ENCODE measurements around the gene CFAP65. TPM values are rescaled to one million over a fixed set of nuclear protein-coding genes. Genes with fewer than 3 reads are reported as not detected.

CFAP65 gene
- total RNA-seq, 1 experiment from 2014 or later: 0.52 TPM

DNA sequence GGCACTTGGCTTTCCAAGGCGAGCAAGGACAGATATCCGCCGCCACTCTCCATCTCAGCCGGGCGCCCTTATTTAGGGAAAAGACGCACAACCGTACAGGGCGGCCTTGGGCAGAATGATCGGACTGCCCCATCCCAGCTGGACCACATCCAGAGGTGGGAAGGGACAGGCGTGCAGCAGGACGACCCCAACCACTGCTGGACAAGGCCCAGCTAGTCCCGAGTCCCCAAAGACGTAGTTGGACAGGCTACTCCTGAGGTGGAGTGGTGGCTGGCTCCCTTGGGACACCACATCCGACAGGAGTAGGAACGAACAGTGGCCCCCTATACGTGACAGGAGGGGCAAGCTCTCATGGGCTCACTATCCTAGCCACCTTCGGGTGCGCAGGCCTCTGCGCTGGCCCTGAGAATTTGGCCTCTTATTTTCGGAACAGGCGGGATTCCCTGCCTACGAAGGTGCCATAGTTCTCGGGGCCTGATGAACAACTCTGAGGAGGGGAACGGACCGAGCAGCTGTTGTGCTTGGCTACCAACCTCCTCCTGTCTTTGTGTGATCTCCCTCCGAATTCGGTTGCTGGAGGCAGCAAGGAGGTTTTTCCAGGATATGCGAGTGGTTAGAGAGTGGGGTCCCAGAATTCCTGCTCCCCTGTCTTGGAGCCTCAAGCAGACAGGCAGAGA lies 58.6 kb downstream of the CFAP65 start:
- POLR2A ChIA-PET: no interaction called here
- Histone ChIP-seq H3K27me3 (ENCODE audit: insufficient read depth, low read length) (0 out of 2 replicates have a peak, but pooled peaks cover 8% of the 10 kb centered on the region), H3K4me1 (ENCODE audit: control insufficient read depth in 1 of 2, insufficient read depth in 2 of 2, low read length in 2 of 2) (peaks cover 0 to 10% of the 10 kb centered on the region in 2 experiments; a peak in 1 of 4 replicates), H3K27ac (ENCODE audit: low read depth, low read length) (no peak overlapping the region), H3K9ac (ENCODE audit: low read length) (no peak overlapping the region), H3K79me2 (ENCODE audit: insufficient read depth, low read length) (no peaks in the 10 kb centered on the region), H2AFZ (ENCODE audit: low read depth, low read length, poor library complexity, severe bottlenecking) (no peak overlapping the region), H3K9me3 (ENCODE audit: control insufficient read depth in 1 of 2, insufficient read depth in 1 of 2, low read depth in 1 of 2, low read length in 2 of 2) (no peaks in the 10 kb centered on the region), H3K9me2 (ENCODE audit: insufficient read depth) (no peaks in the 10 kb centered on the region), H3K36me3 (ENCODE audit: control insufficient read depth in 1 of 2, insufficient read depth in 2 of 2, low read length in 2 of 2) (no peaks in the 10 kb centered on the region), H3K4me3 (replicated peaks in 1 of 2; ENCODE audit: low read depth in 1 of 2, low read length in 2 of 2) (no peak overlapping the region), H4K20me1 (ENCODE audit: insufficient read depth) (no peaks in the 10 kb centered on the region), H3K4me2 (ENCODE audit: low read length) (no peak overlapping the region)
- intact Hi-C loops (cut with micrococcal nuclease): no loop called here
- ATAC-seq: no peak
- CTCF ChIA-PET: no interaction called here
- RAD21 ChIA-PET (ENCODE audit: low non-redundant PET in 1 of 2, low total read pairs in 2 of 2, uncharacterized antibody in 2 of 2, unreplicated experiment in 2 of 2): no interaction called here
- DNase-seq (ENCODE audit: low read depth, low spot score): no peak
- BruUV-seq (replicated peaks): no TSS peak
- TF ChIP-seq SP1 (IDR thresholded peaks at IDR 0.05; ENCODE audit: low read depth) (no peak), ZNF274 (IDR thresholded peaks at IDR 0.05; ENCODE audit: low read depth, low read length) (no peak)

DNA sequence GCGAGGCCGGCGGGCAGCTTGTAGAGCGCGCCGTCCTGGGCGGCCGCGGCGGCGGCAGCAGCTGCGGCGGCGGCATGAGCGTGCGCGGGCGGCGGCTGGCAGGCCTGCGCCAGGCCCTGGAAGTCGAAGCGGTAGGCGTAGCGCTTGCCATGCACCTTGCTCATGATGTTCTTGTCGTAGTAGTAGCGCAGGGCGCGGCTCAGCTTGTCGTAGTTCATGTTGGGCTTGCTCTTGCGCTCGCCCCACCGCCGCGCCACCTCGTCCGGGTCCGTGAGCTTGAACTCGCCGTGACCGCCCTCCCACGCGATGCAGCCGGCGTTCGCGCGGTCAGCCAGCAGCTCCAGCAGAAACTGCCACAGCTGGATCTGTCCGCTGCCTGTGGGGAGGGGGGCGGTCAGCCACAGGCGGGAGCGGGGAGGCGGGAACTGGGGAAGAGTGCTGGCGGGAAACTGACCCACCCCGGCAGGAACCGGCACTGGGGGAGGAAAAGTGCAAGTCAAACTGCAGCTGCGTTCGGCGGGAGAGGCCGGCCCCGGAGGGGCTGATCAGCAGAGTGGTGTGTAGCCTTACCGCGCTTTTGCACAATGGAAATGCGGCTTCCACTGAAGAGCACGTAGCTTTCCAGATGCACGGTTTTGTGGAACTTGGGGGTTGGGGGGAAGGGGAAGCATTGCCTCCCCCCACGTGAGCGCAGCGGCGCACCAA lies 59.3 kb downstream of the CFAP65 start:
- ChIA-PET CTCF (interaction anchor here (2.3 kb wide), 2 partner anchors 20 to 173 kb away, joined by 36 to 42 read pairs; no protein-coding TSS in a partner anchor), RAD21 (ENCODE audit: low non-redundant PET in 1 of 2, low total read pairs in 2 of 2, uncharacterized antibody in 2 of 2, unreplicated experiment in 2 of 2) (no interaction called here), POLR2A (no interaction called here)
- no peak for ATAC-seq
- H3K9ac ChIP-seq (ENCODE audit: low read length): no peak overlapping the region
- BruUV-seq (replicated peaks): no TSS peak
- H3K36me3 ChIP-seq (ENCODE audit: control insufficient read depth in 1 of 2, insufficient read depth in 2 of 2, low read length in 2 of 2): no peaks in the 10 kb centered on the region
- H4K20me1 ChIP-seq (ENCODE audit: insufficient read depth): no peaks in the 10 kb centered on the region
- H3K4me1 ChIP-seq (ENCODE audit: control insufficient read depth in 1 of 2, insufficient read depth in 2 of 2, low read length in 2 of 2): peaks cover 0 to 10% of the 10 kb centered on the region in 2 experiments; a peak in 1 of 4 replicates
- H3K9me2 ChIP-seq (ENCODE audit: insufficient read depth): no peaks in the 10 kb centered on the region
- no peak overlapping the region for H3K4me2 ChIP-seq (ENCODE audit: low read length)
- no peak overlapping the region for H3K27ac ChIP-seq (ENCODE audit: low read depth, low read length)
- no peak overlapping the region for H3K4me3 ChIP-seq (replicated peaks in 1 of 2; ENCODE audit: low read depth in 1 of 2, low read length in 2 of 2)
- DNase-seq (ENCODE audit: low read depth, low spot score): no peak
- TF ChIP-seq ZBTB33 (IDR thresholded peaks at IDR 0.05; ENCODE audit: extremely low read depth, insufficient replicate concordance, low read length) (no peak), EZH2 (IDR thresholded peaks at IDR 0.05) (no peak), POLR2A (IDR thresholded peaks at IDR 0.05; ENCODE audit: borderline replicate concordance, extremely low read depth, insufficient read depth, insufficient read length) (no peak), SP1 (IDR thresholded peaks at IDR 0.05; ENCODE audit: low read depth) (no peak), EZH2phosphoT487 (IDR thresholded peaks at IDR 0.05; ENCODE audit: borderline replicate concordance) (no peak), CBX3 (IDR thresholded peaks at IDR 0.05; ENCODE audit: low read depth) (no peak), ZNF274 (IDR thresholded peaks at IDR 0.05; ENCODE audit: low read depth, low read length) (no peak), CEBPB (IDR thresholded peaks at IDR 0.05; ENCODE audit: low read depth) (no peak), YY1 (IDR thresholded peaks at IDR 0.05; ENCODE audit: extremely low read depth, insufficient replicate concordance, low read depth, low read length) (no peak), POLR2AphosphoS5 (IDR thresholded peaks at IDR 0.05; ENCODE audit: low read depth, low read length) (no peak), RAD21 (IDR thresholded peaks at IDR 0.05; ENCODE audit: low read depth) (no peak), ZFX (IDR thresholded peaks at IDR 0.05) (no peak)
- TF ChIP-seq, protein P1, sequence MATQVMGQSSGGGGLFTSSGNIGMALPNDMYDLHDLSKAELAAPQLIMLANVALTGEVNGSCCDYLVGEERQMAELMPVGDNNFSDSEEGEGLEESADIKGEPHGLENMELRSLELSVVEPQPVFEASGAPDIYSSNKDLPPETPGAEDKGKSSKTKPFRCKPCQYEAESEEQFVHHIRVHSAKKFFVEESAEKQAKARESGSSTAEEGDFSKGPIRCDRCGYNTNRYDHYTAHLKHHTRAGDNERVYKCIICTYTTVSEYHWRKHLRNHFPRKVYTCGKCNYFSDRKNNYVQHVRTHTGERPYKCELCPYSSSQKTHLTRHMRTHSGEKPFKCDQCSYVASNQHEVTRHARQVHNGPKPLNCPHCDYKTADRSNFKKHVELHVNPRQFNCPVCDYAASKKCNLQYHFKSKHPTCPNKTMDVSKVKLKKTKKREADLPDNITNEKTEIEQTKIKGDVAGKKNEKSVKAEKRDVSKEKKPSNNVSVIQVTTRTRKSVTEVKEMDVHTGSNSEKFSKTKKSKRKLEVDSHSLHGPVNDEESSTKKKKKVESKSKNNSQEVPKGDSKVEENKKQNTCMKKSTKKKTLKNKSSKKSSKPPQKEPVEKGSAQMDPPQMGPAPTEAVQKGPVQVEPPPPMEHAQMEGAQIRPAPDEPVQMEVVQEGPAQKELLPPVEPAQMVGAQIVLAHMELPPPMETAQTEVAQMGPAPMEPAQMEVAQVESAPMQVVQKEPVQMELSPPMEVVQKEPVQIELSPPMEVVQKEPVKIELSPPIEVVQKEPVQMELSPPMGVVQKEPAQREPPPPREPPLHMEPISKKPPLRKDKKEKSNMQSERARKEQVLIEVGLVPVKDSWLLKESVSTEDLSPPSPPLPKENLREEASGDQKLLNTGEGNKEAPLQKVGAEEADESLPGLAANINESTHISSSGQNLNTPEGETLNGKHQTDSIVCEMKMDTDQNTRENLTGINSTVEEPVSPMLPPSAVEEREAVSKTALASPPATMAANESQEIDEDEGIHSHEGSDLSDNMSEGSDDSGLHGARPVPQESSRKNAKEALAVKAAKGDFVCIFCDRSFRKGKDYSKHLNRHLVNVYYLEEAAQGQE (IDR thresholded peaks at IDR 0.05; ENCODE audit: low read depth): no peak
- no peaks in the 10 kb centered on the region for H3K79me2 ChIP-seq (ENCODE audit: insufficient read depth, low read length)
- intact Hi-C loops (cut with micrococcal nuclease): loop anchor here (2.0 kb wide), 1 partner anchor 105 kb away; no protein-coding TSS in a partner anchor
- no peaks in the 10 kb centered on the region for H3K9me3 ChIP-seq (ENCODE audit: control insufficient read depth in 1 of 2, insufficient read depth in 1 of 2, low read depth in 1 of 2, low read length in 2 of 2)
- H3K27me3 ChIP-seq (ENCODE audit: insufficient read depth, low read length): 0 out of 2 replicates have a peak, but pooled peaks cover 7% of the 10 kb centered on the region
- H2AFZ ChIP-seq (ENCODE audit: low read depth, low read length, poor library complexity, severe bottlenecking): no peak overlapping the region
